Measurements from ENCODE around the gene KCNK7. TPM values are rescaled to one million over a fixed set of nuclear protein-coding genes. Genes with fewer than 3 reads are reported as not detected.
A peak's percentile ranks its signal among the peaks of the same experiment; 100 is the strongest.

KCNK7 gene
- total RNA-seq, 1 donor from 2014 or later: 12.0 TPM

GRCh38 chr11:65573391-65574079 lies 22.1 kb downstream of the KCNK7 start:
- no peak for DNase-seq (ENCODE audit: extremely low spot score in 2 of 2)
- Histone ChIP-seq H3K27me3 (no peaks in the 10 kb centered on the region), H3K27ac (peak overlapping the region; percentile 93), H3K9me3 (no peaks in the 10 kb centered on the region), H3K4me3 (peak overlapping the region; percentile 81 to 98), H3K36me3 (no peaks in the 10 kb centered on the region), H3K4me1 (peaks cover 81% of the 10 kb centered on the region)
- TF ChIP-seq POLR2AphosphoS5 (IDR thresholded peaks at IDR 0.05; ENCODE audit: insufficient read depth in 1 of 2, low read depth in 1 of 2) (no peak), CTCF (IDR thresholded peaks at IDR 0.05) (no peak), POLR2A (IDR thresholded peaks at IDR 0.05) (no peak)
- intact Hi-C loops (cut with DNase I): loop anchor here (5.0 kb wide), 1 partner anchor 39 kb away; the partner anchor contains the start of gene MAP3K11

- no peak for DNase-seq (ENCODE audit: extremely low spot score in 2 of 2)
- intact Hi-C loops (cut with DNase I): loop anchor here (5.0 kb wide), 1 partner anchor 40 kb away; the partner anchor contains the start of gene MAP3K11
- Histone ChIP-seq H3K27me3 (no peaks in the 10 kb centered on the region), H3K36me3 (no peaks in the 10 kb centered on the region), H3K4me1 (peaks cover 81% of the 10 kb centered on the region), H3K9me3 (no peaks in the 10 kb centered on the region), H3K27ac (peak within 1 kb of the TSS; percentile 93), H3K4me3 (peak within 1 kb of the TSS; percentile 81 to 98)
- TF ChIP-seq POLR2A (IDR thresholded peaks at IDR 0.05) (peak in 1 of 2 donors; percentile 77), CTCF (IDR thresholded peaks at IDR 0.05) (no peak), POLR2AphosphoS5 (IDR thresholded peaks at IDR 0.05; ENCODE audit: insufficient read depth in 1 of 2, low read depth in 1 of 2) (peak; percentile 50 to 64)
Measured at GRCh38 chr11:65572356-65573051, 23.1 kb downstream of the KCNK7 start, which contains the start of gene FAM89B. FAM89B (plus strand) TSS chr11:65572538; CDS start chr11:65572670, 132 bp downstream.

- peak overlapping the region; percentile 81 to 98 for H3K4me3 ChIP-seq
- no peaks in the 10 kb centered on the region for H3K36me3 ChIP-seq
- H3K27ac ChIP-seq: peak overlapping the region; percentile 93
- H3K4me1 ChIP-seq: peaks cover 81% of the 10 kb centered on the region
- TF ChIP-seq POLR2AphosphoS5 (IDR thresholded peaks at IDR 0.05; ENCODE audit: insufficient read depth in 1 of 2, low read depth in 1 of 2) (no peak), POLR2A (IDR thresholded peaks at IDR 0.05) (no peak), CTCF (IDR thresholded peaks at IDR 0.05) (no peak)
- intact Hi-C loops (cut with DNase I): loop anchor here (5.0 kb wide), 1 partner anchor 40 kb away; the partner anchor contains the start of gene MAP3K11
- no peaks in the 10 kb centered on the region for H3K27me3 ChIP-seq
- DNase-seq (ENCODE audit: extremely low spot score in 2 of 2): no peak
- H3K9me3 ChIP-seq: no peaks in the 10 kb centered on the region
Measured at GRCh38 chr11:65571940-65572339, 23.7 kb downstream of the KCNK7 start.

- TF ChIP-seq CTCF (IDR thresholded peaks at IDR 0.05): no peak
- no peak for TF ChIP-seq POLR2AphosphoS5 (IDR thresholded peaks at IDR 0.05; ENCODE audit: insufficient read depth in 1 of 2, low read depth in 1 of 2)
- no peak for TF ChIP-seq POLR2A (IDR thresholded peaks at IDR 0.05)
- no peak for DNase-seq (ENCODE audit: extremely low spot score in 2 of 2)
- Histone ChIP-seq H3K4me1 (peaks cover 81% of the 10 kb centered on the region), H3K9me3 (no peaks in the 10 kb centered on the region), H3K36me3 (no peaks in the 10 kb centered on the region), H3K27me3 (no peaks in the 10 kb centered on the region), H3K27ac (peak overlapping the region; percentile 93), H3K4me3 (peak overlapping the region; percentile 81 to 98)
- intact Hi-C loops (cut with DNase I): loop anchor here (5.0 kb wide), 1 partner anchor 41 kb away; the partner anchor contains the start of gene MAP3K11
Measured at GRCh38 chr11:65571420-65571819, 24.2 kb downstream of the KCNK7 start.
